ENCODE data around the gene C16orf90. TPM values are rescaled to one million over a fixed set of nuclear protein-coding genes. Genes with fewer than 3 reads are reported as not detected.

Gene C16orf90
- total RNA-seq, 1 donor from 2014 or later, result not detected

- no peaks in the 10 kb centered on the region for H3K36me3 ChIP-seq (ENCODE audit: control insufficient read depth in 3 of 3, insufficient read depth in 3 of 3, low read length in 3 of 3)
- no peaks in the 10 kb centered on the region for H3K27me3 ChIP-seq (ENCODE audit: control insufficient read depth in 3 of 3, insufficient read depth in 3 of 3, low read length in 3 of 3)
- peaks cover 40 to 52% (median 50%) of the 10 kb centered on the region in 3 donors for H3K4me1 ChIP-seq (ENCODE audit: control insufficient read depth in 3 of 3, insufficient read depth in 3 of 3, low read length in 3 of 3)
- peak overlapping the region; percentile 64 to 93 (median 92) for H3K9ac ChIP-seq (ENCODE audit: low read depth in 1 of 3, low read length in 3 of 3)
- peak overlapping the region; percentile 93 for H3K27ac ChIP-seq (ENCODE audit: low read depth, low read length)
- H3K9me3 ChIP-seq (ENCODE audit: control insufficient read depth in 3 of 3, low read length in 3 of 3), result no peaks in the 10 kb centered on the region
- peak overlapping the region; percentile 88 to 97 (median 89) for H3K4me3 ChIP-seq (ENCODE audit: low read length in 3 of 3)
Observed at GRCh38 chr16:3458852-3459361, 36.4 kb downstream of the C16orf90 start.

- H3K4me1 ChIP-seq (ENCODE audit: control insufficient read depth in 3 of 3, insufficient read depth in 3 of 3, low read length in 3 of 3), result peaks cover 40 to 52% (median 50%) of the 10 kb centered on the region in 3 donors
Observed at GRCh38 chr16:3458278-3458851, 36.9 kb downstream of the C16orf90 start.

GRCh38 chr16:3457434-3458252, 37.6 kb downstream of the C16orf90 start:
- peak overlapping the region; percentile 93 for H3K27ac ChIP-seq (ENCODE audit: low read depth, low read length)

More at GRCh38 chr16:3458278-3458851, 36.9 kb downstream of the C16orf90 start:
- Histone ChIP-seq H3K9me3 (ENCODE audit: control insufficient read depth in 3 of 3, low read length in 3 of 3) (no peaks in the 10 kb centered on the region), H3K36me3 (ENCODE audit: control insufficient read depth in 3 of 3, insufficient read depth in 3 of 3, low read length in 3 of 3) (no peaks in the 10 kb centered on the region), H3K4me3 (ENCODE audit: low read length in 3 of 3) (peak overlapping the region; percentile 88 to 97 (median 89)), H3K27ac (ENCODE audit: low read depth, low read length) (peak overlapping the region; percentile 93), H3K27me3 (ENCODE audit: control insufficient read depth in 3 of 3, insufficient read depth in 3 of 3, low read length in 3 of 3) (no peaks in the 10 kb centered on the region), H3K9ac (ENCODE audit: low read depth in 1 of 3, low read length in 3 of 3) (peak overlapping the region; percentile 64 to 93 (median 92))

GRCh38 chr16:3454631-3455147, 40.6 kb downstream of the C16orf90 start:
- Histone ChIP-seq H3K9me3 (ENCODE audit: control insufficient read depth in 3 of 3, low read length in 3 of 3) (no peaks in the 10 kb centered on the region), H3K9ac (ENCODE audit: low read depth in 1 of 3, low read length in 3 of 3) (no peak overlapping the region), H3K27ac (ENCODE audit: low read depth, low read length) (no peak overlapping the region), H3K4me1 (ENCODE audit: control insufficient read depth in 3 of 3, insufficient read depth in 3 of 3, low read length in 3 of 3) (peaks cover 14 to 30% (median 24%) of the 10 kb centered on the region in 3 donors), H3K27me3 (ENCODE audit: control insufficient read depth in 3 of 3, insufficient read depth in 3 of 3, low read length in 3 of 3) (no peaks in the 10 kb centered on the region), H3K4me3 (ENCODE audit: low read length in 3 of 3) (no peak overlapping the region), H3K36me3 (ENCODE audit: control insufficient read depth in 3 of 3, insufficient read depth in 3 of 3, low read length in 3 of 3) (no peaks in the 10 kb centered on the region)

More at GRCh38 chr16:3457434-3458252, 37.6 kb downstream of the C16orf90 start:
- H3K4me1 ChIP-seq (ENCODE audit: control insufficient read depth in 3 of 3, insufficient read depth in 3 of 3, low read length in 3 of 3), result peaks cover 40 to 52% (median 50%) of the 10 kb centered on the region in 3 donors
- no peaks in the 10 kb centered on the region for H3K27me3 ChIP-seq (ENCODE audit: control insufficient read depth in 3 of 3, insufficient read depth in 3 of 3, low read length in 3 of 3)
- peak overlapping the region; percentile 80 to 97 (median 88) for H3K4me3 ChIP-seq (ENCODE audit: low read length in 3 of 3)
- no peaks in the 10 kb centered on the region for H3K36me3 ChIP-seq (ENCODE audit: control insufficient read depth in 3 of 3, insufficient read depth in 3 of 3, low read length in 3 of 3)
- H3K9ac ChIP-seq (ENCODE audit: low read depth in 1 of 3, low read length in 3 of 3), result peak overlapping the region; percentile 87 to 97 (median 92)
- no peaks in the 10 kb centered on the region for H3K9me3 ChIP-seq (ENCODE audit: control insufficient read depth in 3 of 3, low read length in 3 of 3)

GRCh38 chr16:3454093-3454492, 41.2 kb downstream of the C16orf90 start:
- Histone ChIP-seq H3K27ac (ENCODE audit: low read depth, low read length) (no peak overlapping the region), H3K4me1 (ENCODE audit: control insufficient read depth in 3 of 3, insufficient read depth in 3 of 3, low read length in 3 of 3) (peaks cover 8 to 24% (median 18%) of the 10 kb centered on the region in 3 donors), H3K36me3 (ENCODE audit: control insufficient read depth in 3 of 3, insufficient read depth in 3 of 3, low read length in 3 of 3) (no peaks in the 10 kb centered on the region), H3K9ac (ENCODE audit: low read depth in 1 of 3, low read length in 3 of 3) (no peak overlapping the region), H3K9me3 (ENCODE audit: control insufficient read depth in 3 of 3, low read length in 3 of 3) (no peaks in the 10 kb centered on the region), H3K27me3 (ENCODE audit: control insufficient read depth in 3 of 3, insufficient read depth in 3 of 3, low read length in 3 of 3) (no peaks in the 10 kb centered on the region), H3K4me3 (ENCODE audit: low read length in 3 of 3) (no peak overlapping the region)

GRCh38 chr16:3444032-3444388, 51.3 kb downstream of the C16orf90 start:
- H3K9ac ChIP-seq (ENCODE audit: low read depth in 1 of 3, low read length in 3 of 3), result peak overlapping the region; percentile 75 to 91 (median 81)
- peaks cover 0 to 7% (median 3%) of the 10 kb centered on the region in 3 donors for H3K4me1 ChIP-seq (ENCODE audit: control insufficient read depth in 3 of 3, insufficient read depth in 3 of 3, low read length in 3 of 3)
- H3K27me3 ChIP-seq (ENCODE audit: control insufficient read depth in 3 of 3, insufficient read depth in 3 of 3, low read length in 3 of 3), result no peaks in the 10 kb centered on the region
- H3K4me3 ChIP-seq (ENCODE audit: low read length in 3 of 3), result peak overlapping the region; percentile 68 to 90 (median 89)
- H3K9me3 ChIP-seq (ENCODE audit: control insufficient read depth in 3 of 3, low read length in 3 of 3), result peaks cover 0 to 4% (median 2%) of the 10 kb centered on the region in 3 donors
- peak overlapping the region; percentile 70 for H3K27ac ChIP-seq (ENCODE audit: low read depth, low read length)
- peaks cover 5 to 14% (median 9%) of the 10 kb centered on the region in 3 donors for H3K36me3 ChIP-seq (ENCODE audit: control insufficient read depth in 3 of 3, insufficient read depth in 3 of 3, low read length in 3 of 3)

Small RNAs within 50 kb of the gene (small RNA-seq; reads per million reads assigned to genes)
- gene MIR6126, result not detected

Other genes with a start within 250 kb of the C16orf90 start
- gene MEFV, start 238.9 kb downstream of the C16orf90 start, total RNA-seq, result 0.52 TPM
- gene ZNF263, start 212.0 kb downstream of the C16orf90 start, total RNA-seq, result 30.8 TPM
- gene TIGD7, start 190.1 kb downstream of the C16orf90 start, total RNA-seq, result 7.8 TPM
- gene ZNF75A, start 190.0 kb downstream of the C16orf90 start, total RNA-seq, result 23.5 TPM
- gene OR2C1, start 139.6 kb downstream of the C16orf90 start, total RNA-seq, result not detected
- gene ZSCAN32, start 94.5 kb downstream of the C16orf90 start, total RNA-seq, result 6.8 TPM
- gene ZNF174, start 94.3 kb downstream of the C16orf90 start, total RNA-seq, result 8.9 TPM
- gene ZNF597, start 52.0 kb downstream of the C16orf90 start, total RNA-seq, result 2.1 TPM
- gene NAA60, start 51.8 kb downstream of the C16orf90 start, total RNA-seq, result 15.7 TPM
- 11.5 TPM for gene CLUAP1, start 5.5 kb upstream of the C16orf90 start, total RNA-seq
- 0.52 TPM for gene NLRC3, start 81.9 kb upstream of the C16orf90 start, total RNA-seq
- 1.6 TPM for gene SLX4, start 116.1 kb upstream of the C16orf90 start, total RNA-seq
- 15.1 TPM for gene DNASE1, start 159.2 kb upstream of the C16orf90 start, total RNA-seq
- 115 TPM for gene TRAP1, start 222.0 kb upstream of the C16orf90 start, total RNA-seq